WTC11 (cell line): ENCODE data around the gene LRMDA. TPM values are rescaled to one million over a fixed set of nuclear protein-coding genes. Genes with fewer than 3 reads are reported as not detected.

ENCODE experiments used
- ATAC-seq: fragments of 200-7000 bp; cut with Tn5 transposase; 2 replicates; pipeline ENCODE4 v1.10.0; 2021; ENCODE audit warnings: mild to moderate bottlenecking, moderate library complexity
- CTCF ChIA-PET: fragments of 300-600 bp; sonication (Branson Sonifier 250); formaldehyde crosslinking; loops from one replicate; lab custom pipeline; 2021; ENCODE audit warnings: antibody characterized with exemption; lab: Charles Lee
- POLR2A ChIA-PET: fragments of 350-600 bp; sonication (Branson Sonifier 250); formaldehyde crosslinking; loops from one replicate; lab custom pipeline; 2021; ENCODE audit warnings: antibody characterized with exemption; lab: Charles Lee
- DNase-seq: peaks from one replicate; pipeline ENCODE4 v3.0.0; 2021; ENCODE audit warnings: low spot score
- H3K27ac Mint-ChIP-seq: 2 replicates; pipeline ENCODE4 v1.8.0; 2021; ENCODE audit warnings: mixed read lengths
- H3K27me3 Mint-ChIP-seq: 2 replicates; pipeline ENCODE4 v1.8.0; 2021; ENCODE audit warnings: low read depth, mild to moderate bottlenecking, moderate library complexity, mixed read lengths
- H3K36me3 Mint-ChIP-seq: 2 replicates; pipeline ENCODE4 v1.8.0; 2021; ENCODE audit warnings: mixed read lengths
- H3K4me1 Mint-ChIP-seq: 2 replicates; pipeline ENCODE4 v1.8.0; 2022; ENCODE audit warnings: mixed read lengths
- H3K4me3 Mint-ChIP-seq: 2 replicates; pipeline ENCODE4 v1.8.0; 2021; ENCODE audit warnings: mild to moderate bottlenecking, moderate library complexity, mixed read lengths
- H3K9me3 Mint-ChIP-seq: 2 replicates; pipeline ENCODE4 v1.8.0; 2021; ENCODE audit warnings: mixed read lengths
- JUN ChIP-seq: sonication (generic); formaldehyde crosslinking; IDR thresholded peaks from 2 replicates; pipeline ENCODE4 v1.8.0; 2023; ENCODE audit warnings: mild to moderate bottlenecking, missing genetic modification reagents
- NFE2L1 ChIP-seq: sonication (generic); formaldehyde crosslinking; IDR thresholded peaks from 2 replicates; pipeline ENCODE4 v1.8.1; 2023; ENCODE audit warnings: missing genetic modification reagents
- TEAD4 ChIP-seq: sonication (generic); formaldehyde crosslinking; IDR thresholded peaks from 2 replicates; pipeline ENCODE4 v1.8.0; 2022; ENCODE audit warnings: mild to moderate bottlenecking, missing genetic modification reagents
- ZNF232 ChIP-seq: sonication (generic); formaldehyde crosslinking; IDR thresholded peaks from 2 replicates; pipeline ENCODE4 v1.8.0; 2022; ENCODE audit warnings: mild to moderate bottlenecking, missing genetic modification reagents
- ZNF396 ChIP-seq: fragments of 250-450 bp; sonication (Bioruptor Pico); IDR thresholded peaks from 2 replicates; pipeline ENCODE4 v1.8.0; 2021; ENCODE audit warnings: mild to moderate bottlenecking, moderate library complexity, borderline replicate concordance
- total RNA-seq: library from RNA; stranded (reverse); gene quantifications from 3 replicates; pipeline ENCODE4 v1.2.3, GENCODE V29; 2021
- TF ChIP-seq, protein P1 (sequence below): fragments of 250-450 bp; sonication (Bioruptor Pico); IDR thresholded peaks from 2 replicates; pipeline ENCODE4 v2.1.2; 2022; ENCODE audit warnings: mild to moderate bottlenecking, moderate library complexity
- TF ChIP-seq, protein P2 (sequence below): sonication (generic); formaldehyde crosslinking; IDR thresholded peaks from 2 replicates; pipeline ENCODE4 v1.8.0; 2022; ENCODE audit warnings: missing genetic modification reagents
- TF ChIP-seq, protein P3 (sequence below): sonication (generic); formaldehyde crosslinking; IDR thresholded peaks from 2 replicates; pipeline ENCODE4 v1.8.0; 2023; ENCODE audit warnings: missing genetic modification reagents, mild to moderate bottlenecking, borderline replicate concordance
- TF ChIP-seq, protein P4 (sequence below): sonication (generic); formaldehyde crosslinking; IDR thresholded peaks from 2 replicates; pipeline ENCODE4 v1.8.0; 2023; ENCODE audit warnings: mild to moderate bottlenecking, missing genetic modification reagents
- TF ChIP-seq, protein P5 (sequence below): sonication (generic); formaldehyde crosslinking; IDR thresholded peaks from 2 replicates; pipeline ENCODE4 v1.8.0; 2022; ENCODE audit warnings: mild to moderate bottlenecking, missing genetic modification reagents
- TF ChIP-seq, protein P6 (sequence below): sonication (generic); formaldehyde crosslinking; IDR thresholded peaks from 2 replicates; pipeline ENCODE4 v1.8.1; 2022; ENCODE audit warnings: low read depth, missing genetic modification reagents, borderline replicate concordance

Gene LRMDA
- total RNA-seq, 1 experiment from 2014 or later, result 0.92 TPM

DNA sequence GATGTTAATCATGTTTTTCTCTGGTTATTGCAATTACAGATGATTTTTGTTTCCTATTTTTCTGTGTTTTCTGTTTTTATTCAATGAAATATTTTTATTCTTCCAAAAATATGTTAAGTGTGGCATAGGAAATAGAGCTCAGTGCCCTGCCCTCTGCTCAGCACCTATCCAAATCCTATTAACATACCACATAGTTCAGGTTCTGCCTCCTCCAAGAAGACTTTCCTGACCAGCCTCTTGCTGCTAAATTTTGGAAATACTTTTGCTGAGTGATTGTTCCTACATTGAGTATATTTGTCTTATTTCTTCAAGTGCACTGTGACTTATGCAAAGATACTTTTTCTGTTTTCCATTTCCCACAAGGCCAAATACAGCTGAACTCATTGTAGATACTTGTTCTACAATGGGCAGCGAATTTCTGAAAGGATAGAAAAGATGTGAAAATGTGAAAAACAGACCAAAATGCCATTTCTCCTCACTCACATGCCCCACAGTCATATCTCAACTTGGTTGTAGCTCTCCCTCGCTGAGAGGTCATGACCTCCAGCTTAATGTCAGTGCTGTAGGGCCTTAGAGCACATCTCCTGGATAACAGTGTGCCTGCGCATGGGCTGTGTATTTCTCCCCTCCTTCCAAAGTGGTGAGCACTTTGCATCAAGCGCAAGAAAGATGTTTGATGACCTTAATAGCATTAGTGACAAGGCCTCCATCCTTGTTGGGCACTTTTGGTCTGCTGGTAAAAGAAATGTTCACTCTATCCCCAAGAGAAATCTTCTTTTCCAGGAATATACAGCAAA is 677.3 kb downstream of the LRMDA start:
- ChIA-PET POLR2A (no interaction called here), CTCF (no interaction called here)
- TF ChIP-seq, protein P1, sequence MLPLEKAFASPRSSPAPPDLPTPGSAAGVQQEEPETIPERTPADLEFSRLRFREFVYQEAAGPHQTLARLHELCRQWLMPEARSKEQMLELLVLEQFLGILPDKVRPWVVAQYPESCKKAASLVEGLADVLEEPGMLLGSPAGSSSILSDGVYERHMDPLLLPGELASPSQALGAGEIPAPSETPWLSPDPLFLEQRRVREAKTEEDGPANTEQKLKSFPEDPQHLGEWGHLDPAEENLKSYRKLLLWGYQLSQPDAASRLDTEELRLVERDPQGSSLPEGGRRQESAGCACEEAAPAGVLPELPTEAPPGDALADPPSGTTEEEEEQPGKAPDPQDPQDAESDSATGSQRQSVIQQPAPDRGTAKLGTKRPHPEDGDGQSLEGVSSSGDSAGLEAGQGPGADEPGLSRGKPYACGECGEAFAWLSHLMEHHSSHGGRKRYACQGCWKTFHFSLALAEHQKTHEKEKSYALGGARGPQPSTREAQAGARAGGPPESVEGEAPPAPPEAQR, result no peak
- Mint-ChIP-seq H3K4me1 (peaks cover 39% of the 10 kb centered on the region), H3K36me3 (no peaks in the 10 kb centered on the region), H3K27ac (no peak overlapping the region), H3K4me3 (no peak overlapping the region), H3K9me3 (no peaks in the 10 kb centered on the region; the same call in 1 of the 2 replicates), H3K27me3 (peaks cover 39% of the 10 kb centered on the region)
- ATAC-seq (no peak), DNase-seq (no peak)

DNA sequence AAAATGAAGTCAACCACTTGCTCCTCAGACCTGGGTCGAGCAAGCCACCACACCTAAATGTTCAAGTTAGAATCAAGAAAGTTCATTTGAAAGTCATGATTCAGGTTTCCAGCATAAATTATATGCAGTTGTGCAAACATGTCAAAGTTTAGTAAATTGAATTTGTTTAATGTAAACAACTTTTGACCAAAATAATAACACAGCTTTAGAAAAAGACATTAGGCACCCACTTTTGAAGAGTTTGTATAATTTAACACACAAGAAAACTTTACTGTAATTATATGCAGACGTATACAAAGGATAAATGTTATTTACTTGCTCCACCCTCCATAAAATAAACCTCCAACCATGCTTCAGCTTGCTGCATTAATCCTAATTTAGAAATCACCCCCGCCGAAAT is 680.0 kb downstream of the LRMDA start:
- Mint-ChIP-seq H3K4me3 (peak overlapping the region; percentile 42), H3K27me3 (peaks cover 33% of the 10 kb centered on the region), H3K36me3 (no peaks in the 10 kb centered on the region), H3K4me1 (peaks cover 43% of the 10 kb centered on the region), H3K27ac (no peak overlapping the region), H3K9me3 (no peaks in the 10 kb centered on the region)
- POLR2A ChIA-PET, result no interaction called here
- TF ChIP-seq, protein P2, sequence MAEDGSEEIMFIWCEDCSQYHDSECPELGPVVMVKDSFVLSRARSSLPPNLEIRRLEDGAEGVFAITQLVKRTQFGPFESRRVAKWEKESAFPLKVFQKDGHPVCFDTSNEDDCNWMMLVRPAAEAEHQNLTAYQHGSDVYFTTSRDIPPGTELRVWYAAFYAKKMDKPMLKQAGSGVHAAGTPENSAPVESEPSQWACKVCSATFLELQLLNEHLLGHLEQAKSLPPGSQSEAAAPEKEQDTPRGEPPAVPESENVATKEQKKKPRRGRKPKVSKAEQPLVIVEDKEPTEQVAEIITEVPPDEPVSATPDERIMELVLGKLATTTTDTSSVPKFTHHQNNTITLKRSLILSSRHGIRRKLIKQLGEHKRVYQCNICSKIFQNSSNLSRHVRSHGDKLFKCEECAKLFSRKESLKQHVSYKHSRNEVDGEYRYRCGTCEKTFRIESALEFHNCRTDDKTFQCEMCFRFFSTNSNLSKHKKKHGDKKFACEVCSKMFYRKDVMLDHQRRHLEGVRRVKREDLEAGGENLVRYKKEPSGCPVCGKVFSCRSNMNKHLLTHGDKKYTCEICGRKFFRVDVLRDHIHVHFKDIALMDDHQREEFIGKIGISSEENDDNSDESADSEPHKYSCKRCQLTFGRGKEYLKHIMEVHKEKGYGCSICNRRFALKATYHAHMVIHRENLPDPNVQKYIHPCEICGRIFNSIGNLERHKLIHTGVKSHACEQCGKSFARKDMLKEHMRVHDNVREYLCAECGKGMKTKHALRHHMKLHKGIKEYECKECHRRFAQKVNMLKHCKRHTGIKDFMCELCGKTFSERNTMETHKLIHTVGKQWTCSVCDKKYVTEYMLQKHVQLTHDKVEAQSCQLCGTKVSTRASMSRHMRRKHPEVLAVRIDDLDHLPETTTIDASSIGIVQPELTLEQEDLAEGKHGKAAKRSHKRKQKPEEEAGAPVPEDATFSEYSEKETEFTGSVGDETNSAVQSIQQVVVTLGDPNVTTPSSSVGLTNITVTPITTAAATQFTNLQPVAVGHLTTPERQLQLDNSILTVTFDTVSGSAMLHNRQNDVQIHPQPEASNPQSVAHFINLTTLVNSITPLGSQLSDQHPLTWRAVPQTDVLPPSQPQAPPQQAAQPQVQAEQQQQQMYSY (CRISPR knock-in tag), result no peak
- TF ChIP-seq, protein P3, sequence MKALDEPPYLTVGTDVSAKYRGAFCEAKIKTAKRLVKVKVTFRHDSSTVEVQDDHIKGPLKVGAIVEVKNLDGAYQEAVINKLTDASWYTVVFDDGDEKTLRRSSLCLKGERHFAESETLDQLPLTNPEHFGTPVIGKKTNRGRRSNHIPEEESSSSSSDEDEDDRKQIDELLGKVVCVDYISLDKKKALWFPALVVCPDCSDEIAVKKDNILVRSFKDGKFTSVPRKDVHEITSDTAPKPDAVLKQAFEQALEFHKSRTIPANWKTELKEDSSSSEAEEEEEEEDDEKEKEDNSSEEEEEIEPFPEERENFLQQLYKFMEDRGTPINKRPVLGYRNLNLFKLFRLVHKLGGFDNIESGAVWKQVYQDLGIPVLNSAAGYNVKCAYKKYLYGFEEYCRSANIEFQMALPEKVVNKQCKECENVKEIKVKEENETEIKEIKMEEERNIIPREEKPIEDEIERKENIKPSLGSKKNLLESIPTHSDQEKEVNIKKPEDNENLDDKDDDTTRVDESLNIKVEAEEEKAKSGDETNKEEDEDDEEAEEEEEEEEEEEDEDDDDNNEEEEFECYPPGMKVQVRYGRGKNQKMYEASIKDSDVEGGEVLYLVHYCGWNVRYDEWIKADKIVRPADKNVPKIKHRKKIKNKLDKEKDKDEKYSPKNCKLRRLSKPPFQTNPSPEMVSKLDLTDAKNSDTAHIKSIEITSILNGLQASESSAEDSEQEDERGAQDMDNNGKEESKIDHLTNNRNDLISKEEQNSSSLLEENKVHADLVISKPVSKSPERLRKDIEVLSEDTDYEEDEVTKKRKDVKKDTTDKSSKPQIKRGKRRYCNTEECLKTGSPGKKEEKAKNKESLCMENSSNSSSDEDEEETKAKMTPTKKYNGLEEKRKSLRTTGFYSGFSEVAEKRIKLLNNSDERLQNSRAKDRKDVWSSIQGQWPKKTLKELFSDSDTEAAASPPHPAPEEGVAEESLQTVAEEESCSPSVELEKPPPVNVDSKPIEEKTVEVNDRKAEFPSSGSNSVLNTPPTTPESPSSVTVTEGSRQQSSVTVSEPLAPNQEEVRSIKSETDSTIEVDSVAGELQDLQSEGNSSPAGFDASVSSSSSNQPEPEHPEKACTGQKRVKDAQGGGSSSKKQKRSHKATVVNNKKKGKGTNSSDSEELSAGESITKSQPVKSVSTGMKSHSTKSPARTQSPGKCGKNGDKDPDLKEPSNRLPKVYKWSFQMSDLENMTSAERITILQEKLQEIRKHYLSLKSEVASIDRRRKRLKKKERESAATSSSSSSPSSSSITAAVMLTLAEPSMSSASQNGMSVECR (CRISPR knock-in tag), result no peak
- TF ChIP-seq, protein P4, sequence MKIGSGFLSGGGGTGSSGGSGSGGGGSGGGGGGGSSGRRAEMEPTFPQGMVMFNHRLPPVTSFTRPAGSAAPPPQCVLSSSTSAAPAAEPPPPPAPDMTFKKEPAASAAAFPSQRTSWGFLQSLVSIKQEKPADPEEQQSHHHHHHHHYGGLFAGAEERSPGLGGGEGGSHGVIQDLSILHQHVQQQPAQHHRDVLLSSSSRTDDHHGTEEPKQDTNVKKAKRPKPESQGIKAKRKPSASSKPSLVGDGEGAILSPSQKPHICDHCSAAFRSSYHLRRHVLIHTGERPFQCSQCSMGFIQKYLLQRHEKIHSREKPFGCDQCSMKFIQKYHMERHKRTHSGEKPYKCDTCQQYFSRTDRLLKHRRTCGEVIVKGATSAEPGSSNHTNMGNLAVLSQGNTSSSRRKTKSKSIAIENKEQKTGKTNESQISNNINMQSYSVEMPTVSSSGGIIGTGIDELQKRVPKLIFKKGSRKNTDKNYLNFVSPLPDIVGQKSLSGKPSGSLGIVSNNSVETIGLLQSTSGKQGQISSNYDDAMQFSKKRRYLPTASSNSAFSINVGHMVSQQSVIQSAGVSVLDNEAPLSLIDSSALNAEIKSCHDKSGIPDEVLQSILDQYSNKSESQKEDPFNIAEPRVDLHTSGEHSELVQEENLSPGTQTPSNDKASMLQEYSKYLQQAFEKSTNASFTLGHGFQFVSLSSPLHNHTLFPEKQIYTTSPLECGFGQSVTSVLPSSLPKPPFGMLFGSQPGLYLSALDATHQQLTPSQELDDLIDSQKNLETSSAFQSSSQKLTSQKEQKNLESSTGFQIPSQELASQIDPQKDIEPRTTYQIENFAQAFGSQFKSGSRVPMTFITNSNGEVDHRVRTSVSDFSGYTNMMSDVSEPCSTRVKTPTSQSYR (CRISPR knock-in tag), result no peak
- TF ChIP-seq ZNF396, result no peak
- TF ChIP-seq ZNF232 (CRISPR knock-in tag), result no peak
- TF ChIP-seq, protein P5, sequence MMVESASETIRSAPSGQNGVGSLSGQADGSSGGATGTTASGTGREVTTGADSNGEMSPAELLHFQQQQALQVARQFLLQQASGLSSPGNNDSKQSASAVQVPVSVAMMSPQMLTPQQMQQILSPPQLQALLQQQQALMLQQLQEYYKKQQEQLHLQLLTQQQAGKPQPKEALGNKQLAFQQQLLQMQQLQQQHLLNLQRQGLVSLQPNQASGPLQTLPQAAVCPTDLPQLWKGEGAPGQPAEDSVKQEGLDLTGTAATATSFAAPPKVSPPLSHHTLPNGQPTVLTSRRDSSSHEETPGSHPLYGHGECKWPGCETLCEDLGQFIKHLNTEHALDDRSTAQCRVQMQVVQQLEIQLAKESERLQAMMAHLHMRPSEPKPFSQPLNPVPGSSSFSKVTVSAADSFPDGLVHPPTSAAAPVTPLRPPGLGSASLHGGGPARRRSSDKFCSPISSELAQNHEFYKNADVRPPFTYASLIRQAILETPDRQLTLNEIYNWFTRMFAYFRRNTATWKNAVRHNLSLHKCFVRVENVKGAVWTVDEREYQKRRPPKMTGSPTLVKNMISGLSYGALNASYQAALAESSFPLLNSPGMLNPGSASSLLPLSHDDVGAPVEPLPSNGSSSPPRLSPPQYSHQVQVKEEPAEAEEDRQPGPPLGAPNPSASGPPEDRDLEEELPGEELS (CRISPR knock-in tag), result no peak
- TF ChIP-seq TEAD4 (CRISPR knock-in tag), result no peak
- no peak for TF ChIP-seq JUN (CRISPR knock-in tag)
- TF ChIP-seq, protein P6, sequence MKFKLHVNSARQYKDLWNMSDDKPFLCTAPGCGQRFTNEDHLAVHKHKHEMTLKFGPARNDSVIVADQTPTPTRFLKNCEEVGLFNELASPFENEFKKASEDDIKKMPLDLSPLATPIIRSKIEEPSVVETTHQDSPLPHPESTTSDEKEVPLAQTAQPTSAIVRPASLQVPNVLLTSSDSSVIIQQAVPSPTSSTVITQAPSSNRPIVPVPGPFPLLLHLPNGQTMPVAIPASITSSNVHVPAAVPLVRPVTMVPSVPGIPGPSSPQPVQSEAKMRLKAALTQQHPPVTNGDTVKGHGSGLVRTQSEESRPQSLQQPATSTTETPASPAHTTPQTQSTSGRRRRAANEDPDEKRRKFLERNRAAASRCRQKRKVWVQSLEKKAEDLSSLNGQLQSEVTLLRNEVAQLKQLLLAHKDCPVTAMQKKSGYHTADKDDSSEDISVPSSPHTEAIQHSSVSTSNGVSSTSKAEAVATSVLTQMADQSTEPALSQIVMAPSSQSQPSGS (CRISPR knock-in tag), result no peak
- no peak for TF ChIP-seq NFE2L1 (CRISPR knock-in tag)
- CTCF ChIA-PET, result interaction anchor here (0.6 to 1.2 kb wide), 4 partner anchors 60 to 204 kb away, joined by 3 to 6 read pairs (median 6); no protein-coding TSS in a partner anchor
- ATAC-seq (no peak), DNase-seq (no peak)
